ENCODE data around the gene RETREG2. TPM values are rescaled to one million over a fixed set of nuclear protein-coding genes. Genes with fewer than 3 reads are reported as not detected.
"Not testable (repeated sequence)": the region's sequence is repeated elsewhere in the genome, so short reads cannot be mapped to it uniquely, and the experiment has no call there.

Gene RETREG2
- total and polyA plus RNA-seq, 11 donors: 13.4 to 56.0 (median 38.2) TPM

DNA sequence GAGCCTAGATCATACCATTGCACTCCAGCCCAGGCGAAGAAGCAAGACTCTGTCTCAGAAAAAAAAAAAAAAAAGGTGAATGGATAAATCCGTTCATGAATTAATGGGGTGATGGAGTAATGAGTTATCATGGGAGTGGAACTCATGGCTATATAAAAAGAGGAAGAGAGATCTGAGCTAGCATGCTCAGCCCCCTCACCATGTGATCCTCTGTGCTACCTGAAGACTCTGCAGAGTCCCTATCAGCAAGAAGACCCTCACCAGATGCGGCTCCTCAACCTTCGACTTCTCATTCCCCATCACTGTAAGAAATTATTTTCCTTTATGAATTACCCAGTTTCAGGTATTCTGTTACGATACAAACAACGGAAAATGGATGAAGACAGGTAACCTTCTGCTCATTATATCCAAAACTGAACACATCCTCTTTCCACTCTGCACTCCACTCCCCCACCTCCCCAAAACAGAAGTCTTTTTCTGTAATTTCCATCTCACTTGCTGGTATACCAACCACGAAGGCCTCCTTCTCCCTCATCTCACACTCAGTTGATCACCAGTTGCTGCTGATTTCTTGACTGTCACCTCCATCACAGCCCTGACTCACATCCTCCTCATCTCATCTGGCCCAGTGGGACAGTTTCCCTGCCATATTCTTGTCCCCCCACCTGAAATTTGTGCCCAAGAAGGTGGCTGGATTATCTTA, 8.8 kb downstream of the RETREG2 start:
- Histone ChIP-seq H3K27ac (no peak overlapping the region), H3K36me3 (peaks cover 0 to 45% (median 31%) of the 10 kb centered on the region in 9 donors), H3K4me3 (no peak overlapping the region), H3K9me3 (no peaks in the 10 kb centered on the region), H3K27me3 (no peaks in the 10 kb centered on the region), H3K4me1 (peaks cover 0 to 11% (median 0%) of the 10 kb centered on the region in 12 donors)
- WGBS, 4 donors: 89 to 92% (median 90%) methylated on average over 7 of the region's 7 CpGs
- DNase-seq: no peak
- no peak for ATAC-seq
- intact Hi-C loops (cut with DNase I): no loop called here
- TF ChIP-seq, protein P1, sequence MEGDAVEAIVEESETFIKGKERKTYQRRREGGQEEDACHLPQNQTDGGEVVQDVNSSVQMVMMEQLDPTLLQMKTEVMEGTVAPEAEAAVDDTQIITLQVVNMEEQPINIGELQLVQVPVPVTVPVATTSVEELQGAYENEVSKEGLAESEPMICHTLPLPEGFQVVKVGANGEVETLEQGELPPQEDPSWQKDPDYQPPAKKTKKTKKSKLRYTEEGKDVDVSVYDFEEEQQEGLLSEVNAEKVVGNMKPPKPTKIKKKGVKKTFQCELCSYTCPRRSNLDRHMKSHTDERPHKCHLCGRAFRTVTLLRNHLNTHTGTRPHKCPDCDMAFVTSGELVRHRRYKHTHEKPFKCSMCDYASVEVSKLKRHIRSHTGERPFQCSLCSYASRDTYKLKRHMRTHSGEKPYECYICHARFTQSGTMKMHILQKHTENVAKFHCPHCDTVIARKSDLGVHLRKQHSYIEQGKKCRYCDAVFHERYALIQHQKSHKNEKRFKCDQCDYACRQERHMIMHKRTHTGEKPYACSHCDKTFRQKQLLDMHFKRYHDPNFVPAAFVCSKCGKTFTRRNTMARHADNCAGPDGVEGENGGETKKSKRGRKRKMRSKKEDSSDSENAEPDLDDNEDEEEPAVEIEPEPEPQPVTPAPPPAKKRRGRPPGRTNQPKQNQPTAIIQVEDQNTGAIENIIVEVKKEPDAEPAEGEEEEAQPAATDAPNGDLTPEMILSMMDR (IDR thresholded peaks at IDR 0.05): no peak
- TF ChIP-seq POLR2A (IDR thresholded peaks at IDR 0.05): no peak

GRCh38 chr2:219197388-219197787, 19.3 kb downstream of the RETREG2 start:
- Histone ChIP-seq H3K4me3 (no peak overlapping the region), H3K27me3 (peaks cover 0 to 16% (median 0%) of the 10 kb centered on the region in 9 donors), H3K27ac (no peak overlapping the region), H3K36me3 (no peaks in the 10 kb centered on the region), H3K9me3 (no peaks in the 10 kb centered on the region), H3K4me1 (no peaks in the 10 kb centered on the region)
- ATAC-seq (no peak), DNase-seq (no peak)
- intact Hi-C loops (cut with DNase I): no loop called here
- 93 to 100% (median 95%) methylated on average over 1 of the region's 1 CpG for WGBS, 4 donors
- TF ChIP-seq, protein P1 (IDR thresholded peaks at IDR 0.05): no peak

DNA sequence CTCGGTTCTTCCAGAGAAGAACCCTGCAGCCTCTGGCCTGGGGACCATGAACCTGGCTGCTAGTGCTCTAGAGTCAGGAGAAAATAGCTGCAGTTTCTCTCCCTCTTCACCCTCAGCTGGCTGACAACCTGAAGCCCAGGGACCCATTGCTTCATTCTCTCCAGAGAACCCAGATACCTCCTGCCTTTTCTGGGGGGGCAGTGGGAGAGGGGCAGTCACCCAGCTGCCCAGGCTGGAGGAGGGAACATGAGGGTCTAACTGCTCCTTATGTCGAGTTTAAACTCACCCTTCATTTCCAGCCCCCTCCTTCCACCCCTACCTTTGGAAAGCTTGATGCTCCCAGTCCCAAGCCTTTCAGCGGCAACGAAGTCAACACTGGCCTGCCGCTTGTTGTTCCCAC, 20.9 kb downstream of the RETREG2 start:
- TF ChIP-seq POLR2A (IDR thresholded peaks at IDR 0.05): no peak
- TF ChIP-seq, protein P1 (IDR thresholded peaks at IDR 0.05): no peak
- WGBS, 4 donors: 73 to 78% (median 76%) methylated on average over 5 of the region's 5 CpGs
- intact Hi-C loops (cut with DNase I): no loop called here
- H3K36me3 ChIP-seq: no peaks in the 10 kb centered on the region
- DNase-seq: peak in 1 of 5 donors; percentile 1
- no peak for ATAC-seq
- H3K4me1 ChIP-seq: no peaks in the 10 kb centered on the region
- H3K27me3 ChIP-seq: peaks cover 0 to 16% (median 0%) of the 10 kb centered on the region in 9 donors
- H3K4me3 ChIP-seq: no peak overlapping the region
- no peaks in the 10 kb centered on the region for H3K9me3 ChIP-seq
- H3K27ac ChIP-seq: no peak overlapping the region

DNA sequence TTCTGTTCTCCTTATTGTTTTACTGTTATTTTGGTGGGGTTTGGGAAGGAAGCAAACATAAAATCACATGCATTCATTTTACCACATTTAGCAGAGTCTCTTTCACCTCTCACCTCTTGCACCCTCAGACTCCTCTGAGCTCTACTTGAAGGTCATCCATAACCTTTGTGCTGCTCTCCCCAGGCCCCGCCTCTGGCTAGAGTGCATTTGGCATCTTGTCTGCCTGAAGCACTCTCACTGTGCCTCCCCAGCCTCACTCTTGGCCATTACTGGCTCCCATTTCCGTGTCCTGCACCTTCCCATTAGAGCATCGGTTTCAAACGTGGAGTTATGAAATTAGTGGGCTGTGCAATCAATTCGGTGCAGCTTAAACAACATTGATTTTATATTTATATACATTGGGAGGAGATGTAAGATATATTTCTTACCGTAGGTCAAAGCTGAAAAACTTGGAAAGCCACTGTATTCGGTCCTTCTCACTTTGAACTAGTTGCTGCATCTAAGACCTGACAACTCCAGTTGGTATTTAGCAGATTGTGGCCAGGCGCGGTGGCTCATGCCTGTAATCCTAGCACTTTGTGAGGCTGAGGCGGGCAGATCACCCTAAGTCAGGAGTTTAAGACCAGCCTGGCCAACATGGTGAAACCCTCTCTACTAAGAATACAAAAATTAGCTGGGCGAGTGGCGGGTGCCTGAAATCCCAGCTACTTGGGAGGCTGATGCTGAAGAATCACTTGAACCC, 21.6 kb downstream of the RETREG2 start:
- H3K36me3 ChIP-seq: no peaks in the 10 kb centered on the region
- H3K27ac ChIP-seq: no peak overlapping the region
- H3K9me3 ChIP-seq: no peaks in the 10 kb centered on the region
- no peak overlapping the region for H3K4me3 ChIP-seq
- 82 to 90% (median 85%) methylated on average over 12 of the region's 12 CpGs for WGBS, 4 donors
- TF ChIP-seq, protein P1 (IDR thresholded peaks at IDR 0.05): no peak
- no peak for TF ChIP-seq POLR2A (IDR thresholded peaks at IDR 0.05)
- intact Hi-C loops (cut with DNase I): no loop called here
- DNase-seq: no peak
- H3K27me3 ChIP-seq: peaks cover 0 to 16% (median 0%) of the 10 kb centered on the region in 9 donors
- H3K4me1 ChIP-seq: no peaks in the 10 kb centered on the region
- ATAC-seq: no peak

- intact Hi-C loops (cut with DNase I); H3K27ac ChIP-seq; H3K4me1 ChIP-seq; ATAC-seq; H3K36me3 ChIP-seq; H3K4me3 ChIP-seq; H3K9me3 ChIP-seq: not testable (repeated sequence)
- peaks cover 0 to 16% (median 0%) of the 10 kb centered on the region in 9 donors for H3K27me3 ChIP-seq
- peak in 1 of 5 donors; percentile 1 for DNase-seq
- 79 to 86% (median 81%) methylated on average over 25 to 26 of the region's 26 CpGs for WGBS, 4 donors
Observed at GRCh38 chr2:219200502-219201326, 22.6 kb downstream of the RETREG2 start.

- H3K4me3 ChIP-seq; H3K36me3 ChIP-seq; H3K27ac ChIP-seq; H3K4me1 ChIP-seq; intact Hi-C loops (cut with DNase I); H3K9me3 ChIP-seq; ATAC-seq: not testable (repeated sequence)
- 89 to 93% (median 90%) methylated on average over 15 to 21 of the region's 21 CpGs for WGBS, 4 donors
- peaks cover 0 to 16% (median 0%) of the 10 kb centered on the region in 9 donors for H3K27me3 ChIP-seq
- DNase-seq: peak in 1 of 5 donors; percentile 0
Observed at GRCh38 chr2:219201331-219201730, 23.3 kb downstream of the RETREG2 start.

Measured in heart left ventricle (tissue), 16 donors.